A549 (cell line): ENCODE data around the gene NTM.

Source experiments
- CHD2 ChIP-seq: fragments of 150-350 bp; IDR thresholded peaks from 2 replicates; pipeline ENCODE4 v1.6.1; 2014; ENCODE audit warnings: low read length; ENCODE audit not compliant: partially characterized antibody
- CTCF ChIP-seq: fragments of >200 bp; sonication (Bioruptor Twin); formaldehyde crosslinking; IDR thresholded peaks from 3 replicates; pipeline ENCODE4 v1.5.1; 2016
- EP300 ChIP-seq, 2 experiments: fragments of >200 bp; sonication (Bioruptor Twin); formaldehyde crosslinking; IDR thresholded peaks; 2 replicates in 1 of 2; 3 replicates in 1 of 2; pipeline ENCODE4 v1.6.1; 2016 to 2017
- ESRRA ChIP-seq: fragments of 150-350 bp; IDR thresholded peaks from 2 replicates; pipeline ENCODE4 v1.6.1; 2014; ENCODE audit warnings: mild to moderate bottlenecking, low read length, borderline replicate concordance
- MYC ChIP-seq: IDR thresholded peaks from 2 replicates; pipeline ENCODE4 v1.6.1; 2012; ENCODE audit warnings: mild to moderate bottlenecking, inconsistent platforms, low read length, improper control_type of control experiment, borderline replicate concordance
- RAD21 ChIP-seq, 2 experiments: fragments of >200 bp in 1 of 2; sonication (Bioruptor Twin) in 1 of 2; formaldehyde crosslinking in 1 of 2; IDR thresholded peaks in 1 of 2; conservative IDR thresholded peaks in 1 of 2; 2 replicates in 1 of 2; 3 replicates in 1 of 2; pipeline ENCODE4 v1.6.1; 2012 to 2018; ENCODE audit warnings: inconsistent platforms in 1 of 2
- REST ChIP-seq: fragments of 200-600 bp; sonication (generic); IDR thresholded peaks from 2 replicates; pipeline ENCODE4 v1.6.1; 2016; ENCODE audit warnings: antibody characterized with exemption, mild to moderate bottlenecking, moderate library complexity
- TF ChIP-seq, protein P1 (sequence below): fragments of >200 bp; sonication (Bioruptor Twin); formaldehyde crosslinking; IDR thresholded peaks from 2 replicates; pipeline ENCODE4 v1.6.1; 2016

GRCh38 chr11:132126973-132127899, 756.8 kb downstream of the NTM start:
- TF ChIP-seq CTCF: no peak
- TF ChIP-seq CHD2: no peak
- no peak for TF ChIP-seq MYC
- no peak for TF ChIP-seq EP300 (IDR thresholded peaks at IDR 0.05)
- TF ChIP-seq RAD21 (conservative IDR thresholded peaks at IDR 0.05 in 1 of 2, IDR thresholded peaks at IDR 0.05 in 1 of 2): no peak; a peak in 1 of 5 replicates
- no peak for TF ChIP-seq ESRRA
- TF ChIP-seq, protein P1, sequence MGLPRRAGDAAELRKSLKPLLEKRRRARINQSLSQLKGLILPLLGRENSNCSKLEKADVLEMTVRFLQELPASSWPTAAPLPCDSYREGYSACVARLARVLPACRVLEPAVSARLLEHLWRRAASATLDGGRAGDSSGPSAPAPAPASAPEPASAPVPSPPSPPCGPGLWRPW: no peak
- TF ChIP-seq REST: no peak
